WTC11 (cell line): ENCODE data around the gene TTLL3. TPM values are rescaled to one million over a fixed set of nuclear protein-coding genes. Genes with fewer than 3 reads are reported as not detected.

ENCODE experiments used
- ATAC-seq: fragments of 200-7000 bp; cut with Tn5 transposase; 2 replicates; pipeline ENCODE4 v1.10.0; 2021; ENCODE audit warnings: mild to moderate bottlenecking, moderate library complexity
- CTCF ChIA-PET: fragments of 300-600 bp; sonication (Branson Sonifier 250); formaldehyde crosslinking; loops from one replicate; lab custom pipeline; 2021; ENCODE audit warnings: antibody characterized with exemption; lab: Charles Lee
- POLR2A ChIA-PET: fragments of 350-600 bp; sonication (Branson Sonifier 250); formaldehyde crosslinking; loops from one replicate; lab custom pipeline; 2021; ENCODE audit warnings: antibody characterized with exemption; lab: Charles Lee
- DNase-seq: peaks from one replicate; pipeline ENCODE4 v3.0.0; 2021; ENCODE audit warnings: low spot score
- H3K27ac Mint-ChIP-seq: 2 replicates; pipeline ENCODE4 v1.8.0; 2021; ENCODE audit warnings: mixed read lengths
- H3K27me3 Mint-ChIP-seq: 2 replicates; pipeline ENCODE4 v1.8.0; 2021; ENCODE audit warnings: low read depth, mild to moderate bottlenecking, moderate library complexity, mixed read lengths
- H3K36me3 Mint-ChIP-seq: 2 replicates; pipeline ENCODE4 v1.8.0; 2021; ENCODE audit warnings: mixed read lengths
- H3K4me1 Mint-ChIP-seq: 2 replicates; pipeline ENCODE4 v1.8.0; 2022; ENCODE audit warnings: mixed read lengths
- H3K4me3 Mint-ChIP-seq: 2 replicates; pipeline ENCODE4 v1.8.0; 2021; ENCODE audit warnings: mild to moderate bottlenecking, moderate library complexity, mixed read lengths
- H3K9me3 Mint-ChIP-seq: 2 replicates; pipeline ENCODE4 v1.8.0; 2021; ENCODE audit warnings: mixed read lengths
- EMX1 ChIP-seq: fragments of 250-450 bp; sonication (Bioruptor Pico); IDR thresholded peaks from 2 replicates; pipeline ENCODE4 v1.8.0; 2021; ENCODE audit warnings: mild to moderate bottlenecking
- FOXK1 ChIP-seq: sonication (generic); formaldehyde crosslinking; IDR thresholded peaks from 2 replicates; pipeline ENCODE4 v1.8.0; 2022; ENCODE audit warnings: mild to moderate bottlenecking, moderate library complexity, missing genetic modification reagents
- FOXP1 ChIP-seq: sonication (generic); formaldehyde crosslinking; IDR thresholded peaks from 2 replicates; pipeline ENCODE4 v1.8.0; 2022; ENCODE audit warnings: missing genetic modification reagents, mild to moderate bottlenecking, moderate library complexity, borderline replicate concordance
- HMGA2 ChIP-seq: fragments of 250-450 bp; sonication (Bioruptor Pico); IDR thresholded peaks from 2 replicates; pipeline ENCODE4 v1.4.0; 2021; ENCODE audit warnings: mild to moderate bottlenecking, moderate library complexity
- KAT7 ChIP-seq: sonication (generic); formaldehyde crosslinking; IDR thresholded peaks from 2 replicates; pipeline ENCODE4 v1.8.1; 2023; ENCODE audit warnings: missing genetic modification reagents, mild to moderate bottlenecking, borderline replicate concordance
- PRRX2 ChIP-seq: fragments of 250-450 bp; sonication (Bioruptor Pico); IDR thresholded peaks from 2 replicates; pipeline ENCODE4 v1.8.0; 2021; ENCODE audit warnings: mild to moderate bottlenecking
- RORB ChIP-seq: fragments of 250-450 bp; sonication (Bioruptor Pico); IDR thresholded peaks from 2 replicates; pipeline ENCODE4 v1.9.0; 2021; ENCODE audit warnings: mild to moderate bottlenecking
- SP1 ChIP-seq: sonication (generic); formaldehyde crosslinking; conservative IDR thresholded peaks from 2 replicates; pipeline ENCODE4 v1.8.1; 2022; ENCODE audit warnings: missing genetic modification reagents
- TEAD4 ChIP-seq: sonication (generic); formaldehyde crosslinking; IDR thresholded peaks from 2 replicates; pipeline ENCODE4 v1.8.0; 2022; ENCODE audit warnings: mild to moderate bottlenecking, missing genetic modification reagents
- ZBTB21 ChIP-seq: sonication (generic); formaldehyde crosslinking; IDR thresholded peaks from 2 replicates; pipeline ENCODE4 v1.8.1; 2023; ENCODE audit warnings: mild to moderate bottlenecking, missing genetic modification reagents, borderline replicate concordance
- ZNF232 ChIP-seq: sonication (generic); formaldehyde crosslinking; IDR thresholded peaks from 2 replicates; pipeline ENCODE4 v1.8.0; 2022; ENCODE audit warnings: mild to moderate bottlenecking, missing genetic modification reagents
- total RNA-seq: library from RNA; stranded (reverse); gene quantifications from 3 replicates; pipeline ENCODE4 v1.2.3, GENCODE V29; 2021
- TF ChIP-seq, protein P1 (sequence below): sonication (generic); formaldehyde crosslinking; IDR thresholded peaks from 2 replicates; pipeline ENCODE4 v1.8.0; 2023; ENCODE audit warnings: missing genetic modification reagents, mild to moderate bottlenecking, borderline replicate concordance
- TF ChIP-seq, protein P2 (sequence below): sonication (generic); formaldehyde crosslinking; IDR thresholded peaks from 2 replicates; pipeline ENCODE4 v1.8.1; 2022; ENCODE audit warnings: mild to moderate bottlenecking, missing genetic modification reagents, moderate library complexity, borderline replicate concordance
- TF ChIP-seq, protein P3 (sequence below): sonication (generic); formaldehyde crosslinking; conservative IDR thresholded peaks from 2 replicates; pipeline ENCODE4 v1.8.1; 2022; ENCODE audit warnings: mild to moderate bottlenecking, missing genetic modification reagents
- TF ChIP-seq, protein P4 (sequence below): sonication (generic); formaldehyde crosslinking; IDR thresholded peaks from 2 replicates; pipeline ENCODE4 v1.8.0; 2023; ENCODE audit warnings: mild to moderate bottlenecking, missing genetic modification reagents

Gene TTLL3
- total RNA-seq, 1 experiment from 2014 or later = 14.7 TPM

DNA sequence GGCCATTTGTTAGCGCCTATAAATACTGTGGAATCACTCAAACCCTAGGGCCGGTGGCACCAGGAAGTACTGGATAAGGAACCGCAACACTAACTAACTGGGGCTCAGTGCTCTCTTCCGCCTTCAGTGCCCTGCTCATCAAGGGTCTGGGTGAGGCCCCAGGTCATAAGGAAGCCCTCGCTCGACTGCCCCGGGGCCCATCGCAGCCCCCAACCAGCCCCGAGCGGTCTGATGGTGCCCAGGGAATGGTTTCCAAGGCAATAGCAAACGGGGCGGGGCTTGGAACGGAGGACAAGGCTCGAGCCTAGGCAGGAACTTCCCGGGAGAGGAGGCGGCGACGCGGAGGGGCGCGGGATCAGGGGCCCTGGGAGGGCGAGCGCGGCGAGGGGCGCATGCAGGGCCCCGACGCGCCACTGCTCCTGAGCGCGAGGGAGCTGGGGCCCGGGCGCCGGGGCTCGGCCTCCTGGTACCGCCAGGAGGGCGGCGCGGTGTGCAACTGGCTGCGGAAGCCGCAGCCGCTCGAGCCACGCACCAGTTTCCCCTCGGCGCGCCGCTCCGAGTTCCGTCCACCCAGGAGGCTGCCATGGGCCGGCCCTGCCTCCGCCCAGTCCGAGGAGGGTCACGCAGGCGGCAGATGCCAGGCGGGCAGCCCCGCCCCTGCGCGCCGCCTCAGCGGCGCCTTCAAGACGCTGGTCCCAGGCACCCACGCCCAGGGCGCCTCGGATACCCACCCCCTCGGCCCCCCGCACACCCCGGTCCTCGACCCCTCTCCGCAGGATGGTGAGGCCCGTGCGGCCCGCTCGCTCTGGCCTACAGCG lies at the start of gene TTLL3 (continued):
- TF ChIP-seq KAT7 (CRISPR knock-in tag) (no peak), HMGA2 (no peak), ZBTB21 (0 out of 2 replicates have a peak, but pooled peaks have one; percentile 9), ZNF232 (CRISPR knock-in tag) (peak; percentile 16; the same call in 1 of the 2 replicates), FOXK1 (CRISPR knock-in tag) (no peak), SP1 (0 out of 2 replicates have a peak, but pooled peaks have one; percentile 66), RORB (no peak), FOXP1 (CRISPR knock-in tag) (peak; percentile 70)
- TF ChIP-seq, protein P1, sequence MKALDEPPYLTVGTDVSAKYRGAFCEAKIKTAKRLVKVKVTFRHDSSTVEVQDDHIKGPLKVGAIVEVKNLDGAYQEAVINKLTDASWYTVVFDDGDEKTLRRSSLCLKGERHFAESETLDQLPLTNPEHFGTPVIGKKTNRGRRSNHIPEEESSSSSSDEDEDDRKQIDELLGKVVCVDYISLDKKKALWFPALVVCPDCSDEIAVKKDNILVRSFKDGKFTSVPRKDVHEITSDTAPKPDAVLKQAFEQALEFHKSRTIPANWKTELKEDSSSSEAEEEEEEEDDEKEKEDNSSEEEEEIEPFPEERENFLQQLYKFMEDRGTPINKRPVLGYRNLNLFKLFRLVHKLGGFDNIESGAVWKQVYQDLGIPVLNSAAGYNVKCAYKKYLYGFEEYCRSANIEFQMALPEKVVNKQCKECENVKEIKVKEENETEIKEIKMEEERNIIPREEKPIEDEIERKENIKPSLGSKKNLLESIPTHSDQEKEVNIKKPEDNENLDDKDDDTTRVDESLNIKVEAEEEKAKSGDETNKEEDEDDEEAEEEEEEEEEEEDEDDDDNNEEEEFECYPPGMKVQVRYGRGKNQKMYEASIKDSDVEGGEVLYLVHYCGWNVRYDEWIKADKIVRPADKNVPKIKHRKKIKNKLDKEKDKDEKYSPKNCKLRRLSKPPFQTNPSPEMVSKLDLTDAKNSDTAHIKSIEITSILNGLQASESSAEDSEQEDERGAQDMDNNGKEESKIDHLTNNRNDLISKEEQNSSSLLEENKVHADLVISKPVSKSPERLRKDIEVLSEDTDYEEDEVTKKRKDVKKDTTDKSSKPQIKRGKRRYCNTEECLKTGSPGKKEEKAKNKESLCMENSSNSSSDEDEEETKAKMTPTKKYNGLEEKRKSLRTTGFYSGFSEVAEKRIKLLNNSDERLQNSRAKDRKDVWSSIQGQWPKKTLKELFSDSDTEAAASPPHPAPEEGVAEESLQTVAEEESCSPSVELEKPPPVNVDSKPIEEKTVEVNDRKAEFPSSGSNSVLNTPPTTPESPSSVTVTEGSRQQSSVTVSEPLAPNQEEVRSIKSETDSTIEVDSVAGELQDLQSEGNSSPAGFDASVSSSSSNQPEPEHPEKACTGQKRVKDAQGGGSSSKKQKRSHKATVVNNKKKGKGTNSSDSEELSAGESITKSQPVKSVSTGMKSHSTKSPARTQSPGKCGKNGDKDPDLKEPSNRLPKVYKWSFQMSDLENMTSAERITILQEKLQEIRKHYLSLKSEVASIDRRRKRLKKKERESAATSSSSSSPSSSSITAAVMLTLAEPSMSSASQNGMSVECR = 0 out of 2 replicates have a peak, but pooled peaks have one; percentile 51
- TF ChIP-seq, protein P2, sequence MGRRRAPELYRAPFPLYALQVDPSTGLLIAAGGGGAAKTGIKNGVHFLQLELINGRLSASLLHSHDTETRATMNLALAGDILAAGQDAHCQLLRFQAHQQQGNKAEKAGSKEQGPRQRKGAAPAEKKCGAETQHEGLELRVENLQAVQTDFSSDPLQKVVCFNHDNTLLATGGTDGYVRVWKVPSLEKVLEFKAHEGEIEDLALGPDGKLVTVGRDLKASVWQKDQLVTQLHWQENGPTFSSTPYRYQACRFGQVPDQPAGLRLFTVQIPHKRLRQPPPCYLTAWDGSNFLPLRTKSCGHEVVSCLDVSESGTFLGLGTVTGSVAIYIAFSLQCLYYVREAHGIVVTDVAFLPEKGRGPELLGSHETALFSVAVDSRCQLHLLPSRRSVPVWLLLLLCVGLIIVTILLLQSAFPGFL (CRISPR knock-in tag) = no peak

DNA sequence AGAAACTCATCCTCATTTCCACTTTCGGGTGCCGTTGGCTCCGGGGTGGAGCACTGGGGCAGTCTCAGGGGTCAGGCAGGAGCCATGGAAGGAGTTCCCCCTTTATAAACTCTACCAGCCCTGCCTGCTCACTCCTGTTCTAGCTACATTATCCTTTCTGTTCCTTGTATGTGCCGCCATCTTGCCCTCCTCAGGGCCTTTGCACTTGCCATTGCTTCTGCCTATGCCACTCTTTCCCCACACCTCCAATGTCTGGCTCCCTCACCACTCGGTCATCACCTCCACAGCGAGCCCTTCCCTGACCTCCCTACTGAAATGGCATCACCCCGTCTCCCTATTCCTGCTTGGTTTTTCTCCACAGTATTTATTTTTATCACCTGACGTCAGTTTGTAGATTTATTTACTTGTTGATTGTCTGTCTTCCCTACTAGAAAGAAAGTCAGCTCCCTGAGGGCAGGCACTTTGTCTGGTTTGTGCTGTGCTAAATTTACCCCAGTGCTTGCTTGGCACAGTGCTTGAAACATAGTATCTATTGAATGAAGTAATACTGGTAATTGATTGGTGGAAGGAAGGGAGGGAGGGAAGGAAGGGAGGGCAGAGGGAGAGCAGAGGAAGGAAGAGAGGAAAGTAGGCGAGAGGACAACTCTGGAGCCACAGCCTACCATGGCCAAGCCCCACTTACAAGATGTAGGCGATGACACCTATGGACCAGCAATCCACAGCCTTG lies 49.1 kb upstream of the TTLL3 start:
- peaks cover 14% of the 10 kb centered on the region for H3K36me3 Mint-ChIP-seq
- ATAC-seq = no peak
- peaks cover 2% of the 10 kb centered on the region for H3K4me1 Mint-ChIP-seq
- TF ChIP-seq PRRX2 (CRISPR knock-in tag) (no peak), HMGA2 (no peak), KAT7 (CRISPR knock-in tag) (no peak)
- no peak overlapping the region for H3K27ac Mint-ChIP-seq
- ChIA-PET POLR2A (no interaction called here), CTCF (no interaction called here)
- H3K4me3 Mint-ChIP-seq = no peak overlapping the region
- H3K27me3 Mint-ChIP-seq = peaks cover 23% of the 10 kb centered on the region
- no peak for DNase-seq
- H3K9me3 Mint-ChIP-seq = no peaks in the 10 kb centered on the region

DNA sequence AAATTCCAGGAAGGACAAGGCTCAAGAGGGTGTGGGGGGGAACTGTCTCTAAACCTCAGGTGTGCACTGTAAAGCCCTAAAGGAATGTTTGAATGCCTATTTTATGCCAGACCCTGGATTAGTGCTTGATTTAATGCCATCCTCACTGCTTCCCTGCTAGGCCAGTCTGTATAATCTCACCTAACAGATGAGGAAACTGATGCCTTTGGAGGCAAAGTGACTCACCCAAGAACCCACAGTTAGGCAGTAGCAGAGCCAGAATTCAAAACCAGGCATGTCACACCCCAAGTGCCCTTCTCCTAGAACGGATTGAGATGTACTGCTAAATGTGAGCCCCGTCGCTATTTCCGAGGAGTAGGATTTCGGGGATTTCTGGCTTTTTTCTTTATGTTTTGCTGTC lies 48.1 kb upstream of the TTLL3 start:
- Mint-ChIP-seq H3K27me3 (peaks cover 32% of the 10 kb centered on the region), H3K4me3 (no peak overlapping the region), H3K36me3 (peaks cover 8% of the 10 kb centered on the region; the same call in 1 of the 2 replicates), H3K27ac (no peak overlapping the region), H3K9me3 (no peaks in the 10 kb centered on the region), H3K4me1 (peaks cover 8% of the 10 kb centered on the region)
- POLR2A ChIA-PET = interaction anchor here (0.6 kb wide), 1 partner anchor 500 kb away, joined by 6 read pairs; no protein-coding TSS in a partner anchor
- TF ChIP-seq, protein P3, sequence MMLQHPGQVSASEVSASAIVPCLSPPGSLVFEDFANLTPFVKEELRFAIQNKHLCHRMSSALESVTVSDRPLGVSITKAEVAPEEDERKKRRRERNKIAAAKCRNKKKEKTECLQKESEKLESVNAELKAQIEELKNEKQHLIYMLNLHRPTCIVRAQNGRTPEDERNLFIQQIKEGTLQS (CRISPR knock-in tag) = no peak
- no peak for TF ChIP-seq EMX1 (CRISPR knock-in tag)
- TF ChIP-seq, protein P4, sequence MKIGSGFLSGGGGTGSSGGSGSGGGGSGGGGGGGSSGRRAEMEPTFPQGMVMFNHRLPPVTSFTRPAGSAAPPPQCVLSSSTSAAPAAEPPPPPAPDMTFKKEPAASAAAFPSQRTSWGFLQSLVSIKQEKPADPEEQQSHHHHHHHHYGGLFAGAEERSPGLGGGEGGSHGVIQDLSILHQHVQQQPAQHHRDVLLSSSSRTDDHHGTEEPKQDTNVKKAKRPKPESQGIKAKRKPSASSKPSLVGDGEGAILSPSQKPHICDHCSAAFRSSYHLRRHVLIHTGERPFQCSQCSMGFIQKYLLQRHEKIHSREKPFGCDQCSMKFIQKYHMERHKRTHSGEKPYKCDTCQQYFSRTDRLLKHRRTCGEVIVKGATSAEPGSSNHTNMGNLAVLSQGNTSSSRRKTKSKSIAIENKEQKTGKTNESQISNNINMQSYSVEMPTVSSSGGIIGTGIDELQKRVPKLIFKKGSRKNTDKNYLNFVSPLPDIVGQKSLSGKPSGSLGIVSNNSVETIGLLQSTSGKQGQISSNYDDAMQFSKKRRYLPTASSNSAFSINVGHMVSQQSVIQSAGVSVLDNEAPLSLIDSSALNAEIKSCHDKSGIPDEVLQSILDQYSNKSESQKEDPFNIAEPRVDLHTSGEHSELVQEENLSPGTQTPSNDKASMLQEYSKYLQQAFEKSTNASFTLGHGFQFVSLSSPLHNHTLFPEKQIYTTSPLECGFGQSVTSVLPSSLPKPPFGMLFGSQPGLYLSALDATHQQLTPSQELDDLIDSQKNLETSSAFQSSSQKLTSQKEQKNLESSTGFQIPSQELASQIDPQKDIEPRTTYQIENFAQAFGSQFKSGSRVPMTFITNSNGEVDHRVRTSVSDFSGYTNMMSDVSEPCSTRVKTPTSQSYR (CRISPR knock-in tag) = no peak
- TF ChIP-seq TEAD4 (CRISPR knock-in tag) = no peak
- CTCF ChIA-PET = no interaction called here
- ATAC-seq = no peak
- DNase-seq = no peak
